T-helper 1 cell treated with Interleukin-12 subunit alpha and Interleukin-12 subunit beta and Interleukin-4 antibody, amounts not matched to agents 30 ng/mL and 1 ng/mL, for 36 hours (primary cell): ENCODE data around the gene ACSS2. TPM values are rescaled to one million over a fixed set of nuclear protein-coding genes. Genes with fewer than 3 reads are reported as not detected.

ENCODE experiments used
- intact Hi-C: fragments of 100-400 bp; cut with micrococcal nuclease; formaldehyde crosslinking; loops from one replicate; pipeline ENCODE4 v1.15.1; 2024
- total RNA-seq: library from RNA; stranded (reverse); gene quantifications from 2 replicates; pipeline ENCODE4 v1.2.3, GENCODE V29; 2022

The ACSS2 gene
- total RNA-seq = 52.2 and 54.3 TPM in 2 replicates

GRCh38 chr20:34876406-34877282 lies at the start of gene ACSS2:
ACSS2 (plus strand) TSS chr20:34876612; CDS start chr20:34876646, 34 bp downstream.
- intact Hi-C loops = loop anchor here (1.0 to 5.0 kb wide), 16 partner anchors 15 to 1586 kb away; partner anchors contain the start of genes AHCY, E2F1, EDEM2 and EIF2S2

GRCh38 chr20:34829191-34829590 lies 47.2 kb upstream of the ACSS2 start:
- intact Hi-C loops = loop anchor here (5.0 to 10.0 kb wide), 2 partner anchors 626 to 788 kb away; partner anchors contain the start of genes CEP250 and SPAG4

GRCh38 chr20:34831936-34832335 lies 44.5 kb upstream of the ACSS2 start:
- intact Hi-C loops = no loop called here

- intact Hi-C loops = loop anchor here (1.0 kb wide), 5 partner anchors 38 to 435 kb away; partner anchors contain the start of gene GGT7
These were observed 41.9 kb upstream of the ACSS2 start for GRCh38 chr20:34834459-34834893.

- intact Hi-C loops = no loop called here
These were observed 34.3 kb upstream of the ACSS2 start for GRCh38 chr20:34842143-34842542.

GRCh38 chr20:34843421-34843820 lies 33.0 kb upstream of the ACSS2 start:
- intact Hi-C loops = no loop called here

- intact Hi-C loops = no loop called here
These were observed 27.8 kb upstream of the ACSS2 start for GRCh38 chr20:34848597-34848996.

- intact Hi-C loops = no loop called here
These were observed 26.6 kb upstream of the ACSS2 start for GRCh38 chr20:34849778-34850177.

GRCh38 chr20:34850969-34851368 lies 25.4 kb upstream of the ACSS2 start:
- intact Hi-C loops = no loop called here

GRCh38 chr20:34852298-34852697 lies 24.1 kb upstream of the ACSS2 start:
- intact Hi-C loops = no loop called here

- intact Hi-C loops = no loop called here
These were observed 17.0 kb upstream of the ACSS2 start for GRCh38 chr20:34859367-34859766.

- intact Hi-C loops = no loop called here
These were observed 16.4 kb upstream of the ACSS2 start for GRCh38 chr20:34859826-34860545.

- intact Hi-C loops = no loop called here
These were observed 14.9 kb upstream of the ACSS2 start for GRCh38 chr20:34861386-34862084.

GRCh38 chr20:34862724-34863123 lies 13.7 kb upstream of the ACSS2 start:
- intact Hi-C loops = no loop called here

GRCh38 chr20:34863421-34863965 lies 12.9 kb upstream of the ACSS2 start:
- intact Hi-C loops = no loop called here

GRCh38 chr20:34864216-34864615 lies 12.2 kb upstream of the ACSS2 start:
- intact Hi-C loops = no loop called here

- intact Hi-C loops = no loop called here
These were observed 5.0 kb upstream of the ACSS2 start for GRCh38 chr20:34871320-34871926.

- intact Hi-C loops = loop anchor here (1.0 to 2.0 kb wide), 2 partner anchors 38 to 405 kb away; no protein-coding TSS in a partner anchor
These were observed 4.3 kb upstream of the ACSS2 start for GRCh38 chr20:34871966-34872621.

GRCh38 chr20:34872622-34873224 lies 3.7 kb upstream of the ACSS2 start, which contains the start of gene GGT7:
GGT7 (minus strand) TSS chr20:34872856; CDS start chr20:34872815, 41 bp downstream.
- intact Hi-C loops = loop anchor here (1.0 to 2.0 kb wide), 2 partner anchors 38 to 404 kb away; no protein-coding TSS in a partner anchor
